ACC112 (cell line): ENCODE measurements around the gene KRTAP12-4.
"Not testable (repeated sequence)": the region's sequence is repeated elsewhere in the genome, so short reads cannot be mapped to it uniquely, and the experiment has no call there.

ENCODE experiments used
- H2AFZ ChIP-seq: fragments of 200-600 bp; sonication (generic); one replicate; pipeline ENCODE4 v1.6.0; 2017; ENCODE audit warnings: antibody characterized with exemption, low read length; ENCODE audit not compliant: unreplicated experiment
- H3K27ac ChIP-seq: fragments of 200-600 bp; sonication (generic); 2 replicates; pipeline ENCODE4 v1.5.1; 2014; ENCODE audit warnings: low read depth, mild to moderate bottlenecking, antibody characterized with exemption, low read length, moderate library complexity
- H3K27me3 ChIP-seq: fragments of 200-600 bp; sonication (generic); 2 replicates; pipeline ENCODE4 v1.6.1; 2014; ENCODE audit warnings: mild to moderate bottlenecking, antibody characterized with exemption, low read length, moderate library complexity, mixed read lengths; ENCODE audit not compliant: insufficient read depth
- H3K36me3 ChIP-seq: fragments of 200-600 bp; sonication (generic); 2 replicates; pipeline ENCODE4 v1.6.1; 2016; ENCODE audit warnings: mild to moderate bottlenecking, antibody characterized with exemption, low read length, moderate library complexity, mixed read lengths; ENCODE audit not compliant: insufficient read depth
- H3K4me1 ChIP-seq: fragments of 200-600 bp; sonication (generic); one replicate; pipeline ENCODE4 v1.6.1; 2016; ENCODE audit warnings: low read length, mixed read lengths; ENCODE audit not compliant: insufficient read depth, unreplicated experiment, control insufficient read depth
- H3K4me3 ChIP-seq: fragments of 200-600 bp; sonication (generic); 2 replicates; pipeline ENCODE4 v1.5.1; 2014; ENCODE audit warnings: mild to moderate bottlenecking, low read depth, low read length
- H3K79me2 ChIP-seq: fragments of 200-600 bp; sonication (generic); one replicate; pipeline ENCODE4 v1.6.0; 2016; ENCODE audit warnings: low read length; ENCODE audit not compliant: control insufficient read depth, unreplicated experiment, insufficient read depth

KRTAP12-4 gene

GRCh38 chr21:44686843-44687561, 32.5 kb upstream of the KRTAP12-4 start:
- Histone ChIP-seq H2AFZ (no peak overlapping the region), H3K4me3 (no peak overlapping the region), H3K27me3 (peaks cover 77% of the 10 kb centered on the region), H3K79me2 (no peaks in the 10 kb centered on the region), H3K4me1 (no peaks in the 10 kb centered on the region), H3K36me3 (no peaks in the 10 kb centered on the region), H3K27ac (no peak overlapping the region)

- Histone ChIP-seq H3K27ac (no peak overlapping the region), H3K27me3 (peaks cover 69% of the 10 kb centered on the region)
These were observed 31.7 kb upstream of the KRTAP12-4 start for GRCh38 chr21:44686000-44686781.

GRCh38 chr21:44685050-44685449, 30.6 kb upstream of the KRTAP12-4 start:
- H3K4me1 ChIP-seq, H3K4me3 ChIP-seq, H3K27ac ChIP-seq, H3K36me3 ChIP-seq, H3K79me2 ChIP-seq, H2AFZ ChIP-seq: not testable (repeated sequence)
- peaks cover 68% of the 10 kb centered on the region for H3K27me3 ChIP-seq

More at GRCh38 chr21:44686000-44686781, 31.7 kb upstream of the KRTAP12-4 start:
- H2AFZ ChIP-seq: no peak overlapping the region
- H3K79me2 ChIP-seq: no peaks in the 10 kb centered on the region
- no peak overlapping the region for H3K4me3 ChIP-seq
- H3K4me1 ChIP-seq: no peaks in the 10 kb centered on the region
- no peaks in the 10 kb centered on the region for H3K36me3 ChIP-seq

GRCh38 chr21:44684483-44684882, 30.0 kb upstream of the KRTAP12-4 start:
- no peak overlapping the region for H3K4me3 ChIP-seq
- no peak overlapping the region for H3K27ac ChIP-seq
- H3K36me3 ChIP-seq: no peaks in the 10 kb centered on the region
- no peak overlapping the region for H2AFZ ChIP-seq
- peaks cover 71% of the 10 kb centered on the region for H3K27me3 ChIP-seq
- no peaks in the 10 kb centered on the region for H3K4me1 ChIP-seq
- H3K79me2 ChIP-seq: no peaks in the 10 kb centered on the region

- no peak overlapping the region for H3K4me3 ChIP-seq
- H3K79me2 ChIP-seq: no peaks in the 10 kb centered on the region
- no peak overlapping the region for H3K27ac ChIP-seq
- H3K4me1 ChIP-seq: no peaks in the 10 kb centered on the region
- no peak overlapping the region for H2AFZ ChIP-seq
- H3K36me3 ChIP-seq: no peaks in the 10 kb centered on the region
- peaks cover 75% of the 10 kb centered on the region for H3K27me3 ChIP-seq
These were observed 29.6 kb upstream of the KRTAP12-4 start for GRCh38 chr21:44684077-44684476.

- Histone ChIP-seq H3K36me3 (no peaks in the 10 kb centered on the region), H3K4me3 (no peak overlapping the region), H2AFZ (no peak overlapping the region), H3K27ac (no peak overlapping the region), H3K27me3 (peaks cover 72% of the 10 kb centered on the region), H3K79me2 (no peaks in the 10 kb centered on the region), H3K4me1 (no peaks in the 10 kb centered on the region)
These were observed 28.2 kb upstream of the KRTAP12-4 start for GRCh38 chr21:44682580-44683151.

GRCh38 chr21:44681861-44682579, 27.6 kb upstream of the KRTAP12-4 start, which contains the start of gene KRTAP12-1:
Gene KRTAP12-1 (minus strand): TSS chr21:44682163. CDS start chr21:44682123, 40 bp downstream.
- no peak within 1 kb of the TSS for H3K27ac ChIP-seq

GRCh38 chr21:44681152-44681551, 26.7 kb upstream of the KRTAP12-4 start:
- Histone ChIP-seq H3K27ac (no peak overlapping the region), H3K36me3 (no peaks in the 10 kb centered on the region), H3K27me3 (peaks cover 73% of the 10 kb centered on the region), H3K4me1 (no peaks in the 10 kb centered on the region), H3K79me2 (no peaks in the 10 kb centered on the region), H2AFZ (no peak overlapping the region), H3K4me3 (no peak overlapping the region)

More at GRCh38 chr21:44681861-44682579, 27.6 kb upstream of the KRTAP12-4 start, which contains the start of gene KRTAP12-1:
- H3K4me3 ChIP-seq: no peak within 1 kb of the TSS
- H3K4me1 ChIP-seq: no peaks in the 10 kb centered on the region
- H3K36me3 ChIP-seq: no peaks in the 10 kb centered on the region
- no peaks in the 10 kb centered on the region for H3K79me2 ChIP-seq
- no peak within 1 kb of the TSS for H2AFZ ChIP-seq
- H3K27me3 ChIP-seq: peaks cover 72% of the 10 kb centered on the region

- no peaks in the 10 kb centered on the region for H3K4me1 ChIP-seq
- no peak overlapping the region for H2AFZ ChIP-seq
- no peak overlapping the region for H3K4me3 ChIP-seq
- H3K27ac ChIP-seq: no peak overlapping the region
- H3K27me3 ChIP-seq: peaks cover 61% of the 10 kb centered on the region
- H3K79me2 ChIP-seq: no peaks in the 10 kb centered on the region
- H3K36me3 ChIP-seq: no peaks in the 10 kb centered on the region
These were observed 23.4 kb upstream of the KRTAP12-4 start for GRCh38 chr21:44677881-44678280.

- no peak overlapping the region for H3K27ac ChIP-seq
- H3K4me1 ChIP-seq: no peaks in the 10 kb centered on the region
- peaks cover 30% of the 10 kb centered on the region for H3K27me3 ChIP-seq
- no peaks in the 10 kb centered on the region for H3K36me3 ChIP-seq
- no peaks in the 10 kb centered on the region for H3K79me2 ChIP-seq
- H3K4me3 ChIP-seq: no peak overlapping the region
- H2AFZ ChIP-seq: no peak overlapping the region
These were observed 17.5 kb upstream of the KRTAP12-4 start for GRCh38 chr21:44671911-44672310.
